ENCODE results near the gene NUTM1.

DNA sequence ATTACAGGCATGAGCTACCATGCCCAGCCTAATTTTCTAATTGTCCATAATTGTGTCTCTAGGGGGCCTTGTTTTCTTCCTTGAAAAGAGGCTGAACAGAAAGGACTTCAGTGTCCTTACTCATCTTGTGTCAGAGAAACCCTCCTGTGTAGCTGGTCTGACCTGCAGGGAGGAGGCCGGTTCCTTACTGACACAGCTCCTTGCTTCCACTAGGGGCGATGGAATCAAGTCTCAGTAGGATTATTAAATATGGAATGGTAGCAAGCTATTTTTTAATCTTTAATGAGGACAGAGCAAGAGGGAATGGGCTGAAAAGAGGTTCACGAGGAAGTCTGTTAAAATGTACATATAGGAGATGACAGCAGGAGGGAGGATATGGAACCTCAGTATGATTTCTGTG lies 15.3 kb downstream of the NUTM1 start:
- TF ChIP-seq, protein P1, sequence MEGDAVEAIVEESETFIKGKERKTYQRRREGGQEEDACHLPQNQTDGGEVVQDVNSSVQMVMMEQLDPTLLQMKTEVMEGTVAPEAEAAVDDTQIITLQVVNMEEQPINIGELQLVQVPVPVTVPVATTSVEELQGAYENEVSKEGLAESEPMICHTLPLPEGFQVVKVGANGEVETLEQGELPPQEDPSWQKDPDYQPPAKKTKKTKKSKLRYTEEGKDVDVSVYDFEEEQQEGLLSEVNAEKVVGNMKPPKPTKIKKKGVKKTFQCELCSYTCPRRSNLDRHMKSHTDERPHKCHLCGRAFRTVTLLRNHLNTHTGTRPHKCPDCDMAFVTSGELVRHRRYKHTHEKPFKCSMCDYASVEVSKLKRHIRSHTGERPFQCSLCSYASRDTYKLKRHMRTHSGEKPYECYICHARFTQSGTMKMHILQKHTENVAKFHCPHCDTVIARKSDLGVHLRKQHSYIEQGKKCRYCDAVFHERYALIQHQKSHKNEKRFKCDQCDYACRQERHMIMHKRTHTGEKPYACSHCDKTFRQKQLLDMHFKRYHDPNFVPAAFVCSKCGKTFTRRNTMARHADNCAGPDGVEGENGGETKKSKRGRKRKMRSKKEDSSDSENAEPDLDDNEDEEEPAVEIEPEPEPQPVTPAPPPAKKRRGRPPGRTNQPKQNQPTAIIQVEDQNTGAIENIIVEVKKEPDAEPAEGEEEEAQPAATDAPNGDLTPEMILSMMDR (IDR thresholded peaks at IDR 0.05; ENCODE audit: low read depth, low read length), result no peak
- TF ChIP-seq EZH2phosphoT487 (IDR thresholded peaks at IDR 0.05; ENCODE audit: low read depth), result no peak

All from OCI-LY3 (cell line).